HUES6 (cell line): ENCODE data around the gene C14orf132.
"Not testable (repeated sequence)": the region's sequence is repeated elsewhere in the genome, so short reads cannot be mapped to it uniquely, and the experiment has no call there.

ENCODE experiments used
- H3K27ac ChIP-seq: 2 replicates; pipeline ENCODE4 v1.7.0; 2013; ENCODE audit warnings: low read depth, mild to moderate bottlenecking, low read length, inconsistent platforms
- H3K27me3 ChIP-seq: 2 replicates; pipeline ENCODE4 v1.6.1; 2013; ENCODE audit warnings: low read length; ENCODE audit not compliant: control insufficient read depth, insufficient read depth
- H3K36me3 ChIP-seq: 2 replicates; pipeline ENCODE4 v1.6.1; 2013; ENCODE audit warnings: low read length; ENCODE audit not compliant: control insufficient read depth, insufficient read depth
- H3K4me1 ChIP-seq: 2 replicates; pipeline ENCODE4 v1.6.1; 2013; ENCODE audit warnings: low read length; ENCODE audit not compliant: control insufficient read depth, insufficient read depth
- H3K4me3 ChIP-seq: 2 replicates; pipeline ENCODE4 v1.5.1; 2013; ENCODE audit warnings: low read depth, low read length
- H3K9ac ChIP-seq: one replicate; pipeline ENCODE4 v1.6.1; 2013; ENCODE audit warnings: mild to moderate bottlenecking, low read length
- H3K9me3 ChIP-seq: 2 replicates; pipeline ENCODE4 v1.6.1; 2013; ENCODE audit warnings: low read depth, low read length; ENCODE audit not compliant: control insufficient read depth, insufficient read depth

Gene C14orf132

DNA sequence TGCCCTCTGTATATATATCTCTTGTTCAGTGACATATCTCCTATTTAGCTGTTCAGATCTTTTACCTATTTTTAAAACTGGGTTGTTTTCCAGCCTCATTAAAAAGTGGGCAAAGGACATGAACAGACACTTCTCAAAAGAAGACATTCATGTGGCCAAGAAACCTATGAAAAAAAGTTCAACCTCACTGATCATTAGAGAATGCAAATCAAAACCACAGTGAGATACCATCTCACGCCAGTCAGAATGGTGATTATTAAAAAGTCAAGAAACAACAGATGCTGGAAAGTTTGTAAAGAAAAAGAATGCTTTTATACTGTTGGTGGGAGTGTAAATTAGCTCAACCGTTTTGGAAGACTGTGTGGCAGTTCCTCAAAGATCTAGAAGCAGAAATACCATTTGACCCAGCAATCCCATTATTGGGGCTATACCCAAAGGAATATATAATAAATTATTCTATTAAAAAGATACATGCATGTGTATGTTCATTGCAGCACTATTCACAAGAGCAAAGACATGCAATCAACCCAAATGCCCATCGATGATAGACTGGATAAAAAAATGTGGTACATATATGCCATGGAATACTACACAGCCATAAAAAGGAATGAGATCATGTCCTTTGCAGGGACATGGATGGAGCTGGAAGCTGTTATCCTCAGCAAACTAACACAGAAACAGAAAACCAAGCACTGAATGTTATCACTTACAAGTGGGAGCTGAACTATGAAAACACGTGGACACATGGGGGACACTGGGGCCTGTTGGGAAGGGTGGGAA, 34.3 kb downstream of the C14orf132 start:
- not testable (repeated sequence) for H3K36me3 ChIP-seq, H3K4me3 ChIP-seq, H3K4me1 ChIP-seq, H3K9me3 ChIP-seq, H3K27ac ChIP-seq, H3K27me3 ChIP-seq, H3K9ac ChIP-seq

DNA sequence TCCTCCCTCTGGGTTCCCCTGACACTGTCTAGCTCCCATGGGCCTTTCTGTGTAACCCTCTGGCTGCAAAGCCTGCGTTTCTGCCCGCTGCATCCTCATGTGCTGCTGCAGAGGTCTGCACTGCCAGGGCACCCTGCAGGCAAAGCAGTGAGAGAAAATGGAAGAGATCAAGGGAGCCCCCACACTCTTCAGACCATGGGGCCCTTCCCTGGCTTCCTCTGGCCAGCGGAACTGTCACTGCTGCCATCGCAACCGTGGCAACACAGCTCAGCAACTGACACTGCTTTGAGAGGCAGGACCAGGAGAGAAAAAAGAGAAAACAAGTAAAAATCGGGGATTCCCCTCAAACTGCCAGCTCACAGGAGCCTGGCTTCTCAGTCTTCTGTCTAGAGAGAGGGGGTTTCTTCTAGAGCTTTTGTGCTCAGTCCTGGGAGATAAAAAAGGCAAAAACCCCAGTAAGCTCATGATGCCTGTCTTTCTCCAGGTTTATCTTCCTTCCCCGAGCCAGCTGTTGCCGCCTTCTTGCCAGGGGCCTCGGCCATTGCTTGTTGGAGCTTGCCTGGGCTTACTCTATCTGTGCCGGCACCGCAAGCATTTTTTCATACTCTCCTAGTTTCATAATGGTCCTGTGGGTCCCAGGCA, 38.9 kb downstream of the C14orf132 start:
- Histone ChIP-seq H3K9me3 (peaks cover 6% of the 10 kb centered on the region), H3K36me3 (no peaks in the 10 kb centered on the region), H3K4me1 (no peaks in the 10 kb centered on the region), H3K27me3 (no peaks in the 10 kb centered on the region), H3K27ac (no peak overlapping the region), H3K4me3 (no peak overlapping the region), H3K9ac (no peak overlapping the region)

DNA sequence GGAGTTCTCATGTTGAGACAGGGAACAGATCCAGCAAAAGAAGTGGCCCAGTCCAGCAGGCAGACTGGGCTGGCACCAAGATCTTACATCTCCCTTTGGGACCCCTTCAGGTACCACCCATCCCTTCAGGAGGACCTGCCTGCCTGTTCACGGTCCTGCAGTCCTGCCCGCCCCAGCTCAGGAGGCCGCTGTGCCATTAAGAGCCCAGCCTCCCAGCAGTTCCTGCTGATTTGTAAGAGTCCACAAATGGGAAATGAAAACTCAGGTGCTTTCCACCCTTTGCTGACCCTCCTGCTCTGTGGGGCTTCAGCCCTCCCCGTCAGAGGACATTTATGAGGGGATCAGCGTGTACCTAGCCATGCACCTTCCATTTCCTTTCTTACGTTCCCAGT, 39.5 kb downstream of the C14orf132 start:
- Histone ChIP-seq H3K27ac (no peak overlapping the region), H3K36me3 (no peaks in the 10 kb centered on the region), H3K9me3 (peaks cover 6% of the 10 kb centered on the region), H3K9ac (no peak overlapping the region), H3K4me1 (no peaks in the 10 kb centered on the region), H3K4me3 (no peak overlapping the region), H3K27me3 (no peaks in the 10 kb centered on the region)

DNA sequence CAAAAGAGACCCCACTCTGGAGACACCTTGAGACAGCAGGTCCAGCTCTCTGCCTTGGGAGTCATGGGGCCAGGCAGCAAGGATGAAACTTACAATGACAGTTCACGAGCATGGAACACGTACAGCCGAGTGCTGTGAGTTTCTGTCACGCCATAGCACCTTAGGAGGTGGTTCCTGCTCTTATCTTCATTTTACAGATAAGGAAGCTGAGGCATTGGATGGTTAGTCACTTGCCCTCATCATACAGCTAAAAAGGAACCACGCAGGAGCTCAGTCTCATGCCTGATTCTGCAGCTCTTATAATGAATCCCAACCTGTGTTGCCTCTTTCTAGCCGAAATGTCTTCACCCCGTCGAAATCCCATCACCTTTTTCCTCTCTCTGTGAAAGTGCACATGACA, 39.9 kb downstream of the C14orf132 start:
- Histone ChIP-seq H3K9me3 (peaks cover 6% of the 10 kb centered on the region), H3K36me3 (no peaks in the 10 kb centered on the region), H3K4me1 (no peaks in the 10 kb centered on the region), H3K27ac (no peak overlapping the region), H3K27me3 (no peaks in the 10 kb centered on the region), H3K4me3 (no peak overlapping the region), H3K9ac (no peak overlapping the region)

DNA sequence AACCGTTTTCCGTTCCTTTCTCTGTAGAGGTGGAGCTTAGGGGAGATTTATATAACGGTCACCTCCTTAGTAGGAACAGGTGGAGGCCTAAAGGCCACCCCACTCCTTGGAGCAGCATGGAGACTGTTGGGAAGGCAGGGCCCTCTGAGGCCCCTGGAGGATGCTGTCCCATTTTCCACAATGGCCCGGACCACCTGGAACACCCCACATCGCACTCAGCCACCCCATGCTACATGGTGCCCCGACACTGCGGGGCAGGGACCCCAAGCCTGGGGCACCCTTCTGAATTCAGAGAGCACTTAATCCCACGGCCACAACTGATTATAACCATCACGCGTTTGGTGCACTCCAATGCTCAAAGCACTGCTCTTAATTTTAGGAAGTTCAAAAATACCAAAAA, 41.4 kb downstream of the C14orf132 start:
- H3K9ac ChIP-seq: no peak overlapping the region
- no peaks in the 10 kb centered on the region for H3K4me1 ChIP-seq
- no peaks in the 10 kb centered on the region for H3K27me3 ChIP-seq
- no peaks in the 10 kb centered on the region for H3K36me3 ChIP-seq
- no peak overlapping the region for H3K27ac ChIP-seq
- H3K4me3 ChIP-seq: no peak overlapping the region
- H3K9me3 ChIP-seq: peaks cover 6% of the 10 kb centered on the region

DNA sequence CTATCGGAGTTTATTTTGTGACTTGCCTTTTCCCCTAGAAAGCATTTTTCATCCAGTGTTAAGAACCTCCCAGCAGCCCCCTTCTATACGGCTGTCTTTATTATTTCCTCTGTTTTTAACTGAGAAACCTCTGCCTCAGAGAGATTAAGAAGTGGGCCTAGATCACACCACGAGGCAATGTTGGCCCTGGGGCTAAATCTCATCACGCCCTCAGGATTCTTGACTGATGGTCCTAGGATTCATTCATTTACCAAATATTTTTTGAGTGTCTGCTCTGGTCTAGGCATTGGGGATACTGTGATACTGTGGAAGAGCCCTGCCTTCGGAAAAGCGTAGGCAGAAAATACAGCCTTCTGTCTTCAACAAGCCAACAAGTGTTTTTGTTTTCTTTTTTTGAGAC, 42.1 kb downstream of the C14orf132 start:
- H3K4me3 ChIP-seq: no peak overlapping the region
- no peak overlapping the region for H3K27ac ChIP-seq
- H3K27me3 ChIP-seq: no peaks in the 10 kb centered on the region
- H3K9ac ChIP-seq: no peak overlapping the region
- peaks cover 3% of the 10 kb centered on the region; the same call in 1 of the 2 replicates for H3K4me1 ChIP-seq
- no peaks in the 10 kb centered on the region for H3K36me3 ChIP-seq
- H3K9me3 ChIP-seq: peaks cover 6% of the 10 kb centered on the region

DNA sequence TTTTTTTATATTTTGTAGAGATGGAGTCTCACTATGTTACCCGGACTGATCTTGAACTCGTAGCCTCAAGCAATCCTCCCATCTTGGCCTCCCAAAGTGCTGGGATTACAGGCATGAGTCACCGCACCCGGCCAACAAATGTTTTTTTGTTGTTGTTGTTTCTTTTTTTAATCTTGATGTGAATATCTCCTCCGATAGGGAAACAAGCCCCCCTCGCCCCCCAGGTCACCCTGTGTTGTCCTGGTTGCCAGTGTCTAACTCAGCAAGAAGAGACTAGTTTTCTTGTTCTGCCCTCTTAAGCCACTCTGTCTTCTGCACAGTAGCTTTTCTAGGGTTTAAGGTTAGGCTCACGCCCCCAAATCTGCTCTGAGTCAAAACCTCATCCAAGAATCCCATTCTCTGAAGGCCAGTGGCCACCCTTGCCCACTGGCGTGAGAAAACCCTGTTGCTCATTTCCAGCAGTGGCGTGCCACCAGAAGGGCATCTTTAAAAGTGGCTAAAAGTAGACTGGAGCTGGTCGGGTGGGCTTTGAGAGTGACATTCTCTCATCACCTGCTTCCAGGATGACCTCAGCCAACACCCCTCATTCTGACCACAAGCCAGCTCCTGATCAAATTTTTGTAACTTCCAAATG, 42.7 kb downstream of the C14orf132 start:
- Histone ChIP-seq H3K27ac (no peak overlapping the region), H3K36me3 (peaks cover 5% of the 10 kb centered on the region), H3K4me1 (peaks cover 6% of the 10 kb centered on the region; the same call in 1 of the 2 replicates), H3K9ac (no peak overlapping the region), H3K27me3 (no peaks in the 10 kb centered on the region), H3K9me3 (peaks cover 6% of the 10 kb centered on the region), H3K4me3 (no peak overlapping the region)

DNA sequence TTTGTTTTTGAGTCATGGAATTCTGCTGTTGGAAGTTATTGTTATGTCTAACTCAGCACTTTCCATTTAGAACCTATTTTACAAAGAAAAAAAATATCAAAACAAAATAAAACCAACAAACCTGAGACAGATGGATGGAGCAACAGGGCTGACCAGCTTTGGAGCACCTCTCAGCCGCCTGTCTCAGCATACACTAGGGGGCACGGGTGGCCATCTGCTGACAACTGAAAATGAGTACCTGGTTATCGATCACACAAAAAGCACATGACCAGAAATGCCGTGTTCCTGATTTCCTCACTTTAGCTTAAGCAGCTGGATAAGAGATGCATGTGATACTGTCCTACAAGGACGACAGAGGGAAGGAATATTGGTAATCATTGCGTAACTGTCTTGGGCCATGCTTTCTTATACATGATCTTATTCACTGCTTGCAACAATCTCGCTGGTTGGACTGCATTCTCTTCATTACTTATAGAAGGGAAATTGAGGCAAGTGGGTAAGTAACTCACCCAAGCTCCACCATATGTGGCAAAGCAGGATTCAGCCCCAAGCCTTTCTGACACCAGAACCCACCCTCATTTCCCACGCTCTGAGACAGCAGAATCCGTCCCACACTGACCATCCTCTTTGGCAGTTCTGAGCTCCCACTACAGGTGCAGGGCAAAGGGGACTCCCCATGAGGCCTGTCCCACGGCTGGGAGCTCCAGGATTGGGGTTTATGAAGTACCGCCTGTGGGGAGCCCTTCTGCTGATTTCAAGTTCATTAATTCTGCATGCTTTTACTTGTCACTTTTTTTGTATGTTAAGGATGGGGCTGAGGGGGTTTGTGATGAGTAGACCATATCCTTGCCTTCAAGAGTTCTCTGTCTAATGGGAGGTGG, 43.5 kb downstream of the C14orf132 start:
- Histone ChIP-seq H3K4me1 (peaks cover 6% of the 10 kb centered on the region; the same call in 1 of the 2 replicates), H3K4me3 (no peak overlapping the region), H3K27ac (no peak overlapping the region), H3K27me3 (no peaks in the 10 kb centered on the region), H3K9me3 (peaks cover 6% of the 10 kb centered on the region), H3K36me3 (peaks cover 8% of the 10 kb centered on the region), H3K9ac (no peak overlapping the region)

DNA sequence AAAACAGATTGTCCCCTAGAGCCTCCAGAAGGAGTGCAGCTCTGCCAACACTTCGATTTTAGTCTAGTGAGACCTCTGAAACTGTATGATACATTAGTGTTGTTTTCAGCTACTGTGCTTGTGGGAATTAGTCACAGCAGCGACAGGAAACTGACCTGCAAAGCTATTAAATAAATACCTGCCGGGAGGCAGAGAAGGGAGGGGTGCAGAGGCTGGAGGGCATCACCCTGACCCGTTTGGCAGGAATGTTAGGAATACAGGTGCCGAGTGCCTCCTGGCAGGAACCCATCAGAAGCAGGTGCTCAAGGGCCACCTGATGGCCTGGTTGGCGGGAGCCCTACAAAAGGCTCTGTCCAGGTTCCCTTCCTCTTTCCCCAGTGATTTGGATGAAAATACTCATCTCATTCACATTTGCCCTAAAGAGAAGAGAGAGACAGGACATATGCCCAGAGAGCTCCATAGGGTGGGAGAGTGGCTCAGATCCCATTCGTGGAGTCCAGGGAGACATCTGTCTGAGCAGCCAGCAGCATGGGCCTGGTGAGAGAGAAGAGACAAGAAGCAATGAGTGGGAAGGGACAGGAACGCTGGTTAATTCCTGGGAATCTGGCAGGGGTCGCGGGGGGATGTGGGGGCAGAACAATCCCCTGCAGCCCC, 44.6 kb downstream of the C14orf132 start:
- peaks cover 6% of the 10 kb centered on the region; the same call in 1 of the 2 replicates for H3K4me1 ChIP-seq
- H3K27ac ChIP-seq: no peak overlapping the region

DNA sequence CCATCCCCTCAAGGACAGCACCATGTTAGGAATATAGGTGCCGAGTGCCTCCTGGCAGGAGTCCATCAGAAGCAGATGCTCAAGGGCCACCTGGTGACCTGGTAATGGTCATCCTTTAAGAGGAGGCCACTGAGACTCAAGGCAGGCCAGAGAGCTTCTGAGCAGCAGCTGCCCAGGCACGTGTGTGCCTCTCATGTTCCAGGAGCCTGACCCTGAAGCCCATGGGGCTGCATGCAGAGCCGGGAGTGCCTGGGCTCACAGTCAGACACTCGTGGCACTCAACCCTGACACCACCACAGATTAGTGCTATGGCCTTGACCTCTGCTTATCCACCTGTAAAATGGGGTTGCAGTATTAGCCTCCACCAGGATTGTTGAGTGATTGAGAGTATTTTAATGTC, 45.6 kb downstream of the C14orf132 start:
- Histone ChIP-seq H3K27ac (no peak overlapping the region), H3K4me3 (no peak overlapping the region), H3K27me3 (no peaks in the 10 kb centered on the region), H3K9ac (no peak overlapping the region), H3K9me3 (peaks cover 6% of the 10 kb centered on the region), H3K4me1 (peaks cover 6% of the 10 kb centered on the region; the same call in 1 of the 2 replicates), H3K36me3 (peaks cover 13% of the 10 kb centered on the region)

More for the DNA sequence above, 44.6 kb downstream of the C14orf132 start:
- no peak overlapping the region for H3K9ac ChIP-seq
- no peak overlapping the region for H3K4me3 ChIP-seq
- no peaks in the 10 kb centered on the region for H3K27me3 ChIP-seq
- H3K9me3 ChIP-seq: peaks cover 6% of the 10 kb centered on the region
- H3K36me3 ChIP-seq: peaks cover 8% of the 10 kb centered on the region
